Stimulated activated CD4-positive, alpha-beta T cell treated with anti-CD3 and anti-CD28 coated beads, TNF-alpha, amount 100 ng/mL, for 24 hours (primary cell): ENCODE results near the gene SPAG9.

Source experiments
- DNase-seq, 3 experiments: peaks; one replicate each; pipeline ENCODE4 v3.0.0-alpha.2; 2020; ENCODE audit warnings: low read depth in 3 of 3

The SPAG9 gene

GRCh38 chr17:50918071-50918932 is 202.4 kb downstream of the SPAG9 start:
- no peak for DNase-seq

- no peak for DNase-seq
Observed at GRCh38 chr17:50917418-50917743, 203.3 kb downstream of the SPAG9 start.

GRCh38 chr17:50916708-50917417 is 203.8 kb downstream of the SPAG9 start:
- DNase-seq, result no peak

DNA sequence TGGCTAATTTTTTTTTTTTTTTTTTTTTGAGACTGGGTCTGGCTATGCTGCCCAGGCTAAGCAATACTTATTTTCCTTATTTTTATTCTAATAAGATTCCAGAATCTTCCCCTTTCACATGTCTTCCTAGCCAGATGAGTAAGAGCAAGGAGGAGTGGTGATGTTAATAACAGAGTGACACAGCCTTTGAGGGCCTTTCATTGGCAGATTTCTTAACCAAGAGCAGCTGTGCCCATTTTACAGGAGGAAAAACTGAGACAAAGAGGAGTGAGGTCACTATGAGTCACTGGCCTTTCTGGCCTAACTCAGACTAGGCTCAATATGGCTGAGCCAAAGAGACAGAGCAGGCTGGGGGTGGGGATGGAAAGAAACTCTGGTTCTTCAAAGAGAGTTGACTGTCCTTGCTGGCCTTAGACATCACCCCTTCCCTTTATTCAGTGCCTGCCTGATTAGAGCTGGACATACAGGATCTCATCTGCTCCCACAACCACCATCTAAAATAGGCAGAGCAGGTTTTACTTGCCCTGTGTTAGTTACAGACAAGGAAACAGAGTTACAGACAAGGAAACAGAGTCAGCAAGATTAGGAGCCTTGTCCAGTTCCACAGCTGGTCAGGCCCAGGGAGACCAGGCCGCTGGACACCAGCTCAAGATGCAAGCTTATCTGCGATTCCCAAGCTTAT is 204.5 kb downstream of the SPAG9 start:
- no peak for DNase-seq

DNA sequence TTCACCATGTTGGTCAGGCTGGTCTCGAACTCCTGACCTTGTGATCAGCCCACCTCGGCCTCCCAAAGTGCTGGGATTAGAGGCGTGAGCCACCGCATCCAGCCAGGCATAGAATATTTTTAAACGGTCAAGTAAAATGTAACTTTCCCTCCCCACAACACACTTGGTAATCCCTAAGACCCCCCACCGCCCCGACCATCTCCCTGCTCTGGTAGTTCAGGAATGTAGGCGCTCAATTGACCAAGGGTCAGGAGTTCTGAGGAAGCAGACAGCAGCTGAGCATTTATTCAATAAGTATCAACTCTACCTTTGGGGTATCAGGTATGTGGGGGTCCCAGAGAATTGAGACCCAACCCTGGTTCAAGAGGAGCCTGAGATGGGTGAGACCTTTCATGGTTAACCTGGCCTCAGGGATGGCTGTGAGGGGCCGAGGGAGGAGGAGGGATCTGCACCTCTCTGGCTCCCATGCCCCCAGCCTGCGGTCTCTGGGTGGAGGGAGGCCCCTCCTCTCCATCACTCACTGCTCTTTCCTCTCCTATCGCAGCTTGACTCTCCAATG is 206.1 kb downstream of the SPAG9 start:
- DNase-seq, result no peak

DNA sequence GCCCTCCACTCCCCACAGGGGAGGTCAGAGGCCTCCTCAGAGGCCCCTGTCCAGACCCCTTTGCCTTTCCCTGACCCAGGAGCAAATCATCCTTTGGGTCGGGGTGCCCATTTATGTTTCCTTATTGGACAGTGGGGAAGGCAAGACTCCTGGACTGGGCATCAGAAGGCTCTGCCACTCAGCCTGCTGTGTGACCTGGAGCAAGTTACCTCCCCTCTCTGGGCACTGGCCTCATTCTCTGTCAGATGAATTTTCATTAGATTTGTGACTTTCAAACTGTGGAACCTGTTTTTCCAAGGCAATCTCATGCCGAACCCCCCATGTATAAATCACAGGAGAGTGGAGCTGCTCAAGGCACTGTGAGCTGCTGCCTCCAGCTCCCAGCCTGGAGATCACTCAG is 207.5 kb downstream of the SPAG9 start:
- DNase-seq, result no peak
